WTC11 (cell line): ENCODE measurements around the gene OSGEP. TPM values are rescaled to one million over a fixed set of nuclear protein-coding genes. Genes with fewer than 3 reads are reported as not detected.

Experiments used
- ATAC-seq: fragments of 200-7000 bp; cut with Tn5 transposase; 2 replicates; pipeline ENCODE4 v1.10.0; 2021; ENCODE audit warnings: mild to moderate bottlenecking, moderate library complexity
- CTCF ChIA-PET: fragments of 300-600 bp; sonication (Branson Sonifier 250); formaldehyde crosslinking; loops from one replicate; lab custom pipeline; 2021; ENCODE audit warnings: antibody characterized with exemption; lab: Charles Lee
- POLR2A ChIA-PET: fragments of 350-600 bp; sonication (Branson Sonifier 250); formaldehyde crosslinking; loops from one replicate; lab custom pipeline; 2021; ENCODE audit warnings: antibody characterized with exemption; lab: Charles Lee
- DNase-seq: peaks from one replicate; pipeline ENCODE4 v3.0.0; 2021; ENCODE audit warnings: low spot score
- H3K27ac Mint-ChIP-seq: 2 replicates; pipeline ENCODE4 v1.8.0; 2021; ENCODE audit warnings: mixed read lengths
- H3K27me3 Mint-ChIP-seq: 2 replicates; pipeline ENCODE4 v1.8.0; 2021; ENCODE audit warnings: low read depth, mild to moderate bottlenecking, moderate library complexity, mixed read lengths
- H3K36me3 Mint-ChIP-seq: 2 replicates; pipeline ENCODE4 v1.8.0; 2021; ENCODE audit warnings: mixed read lengths
- H3K4me1 Mint-ChIP-seq: 2 replicates; pipeline ENCODE4 v1.8.0; 2022; ENCODE audit warnings: mixed read lengths
- H3K4me3 Mint-ChIP-seq: 2 replicates; pipeline ENCODE4 v1.8.0; 2021; ENCODE audit warnings: mild to moderate bottlenecking, moderate library complexity, mixed read lengths
- H3K9me3 Mint-ChIP-seq: 2 replicates; pipeline ENCODE4 v1.8.0; 2021; ENCODE audit warnings: mixed read lengths
- EMX1 ChIP-seq: fragments of 250-450 bp; sonication (Bioruptor Pico); IDR thresholded peaks from 2 replicates; pipeline ENCODE4 v1.8.0; 2021; ENCODE audit warnings: mild to moderate bottlenecking
- FOXK1 ChIP-seq: sonication (generic); formaldehyde crosslinking; IDR thresholded peaks from 2 replicates; pipeline ENCODE4 v1.8.0; 2022; ENCODE audit warnings: mild to moderate bottlenecking, moderate library complexity, missing genetic modification reagents
- FOXP1 ChIP-seq: sonication (generic); formaldehyde crosslinking; IDR thresholded peaks from 2 replicates; pipeline ENCODE4 v1.8.0; 2022; ENCODE audit warnings: missing genetic modification reagents, mild to moderate bottlenecking, moderate library complexity, borderline replicate concordance
- GRHL2 ChIP-seq: fragments of 250-450 bp; sonication (Bioruptor Pico); IDR thresholded peaks from 2 replicates; pipeline ENCODE4 v1.8.0; 2022; ENCODE audit warnings: mild to moderate bottlenecking, moderate library complexity; ENCODE audit not compliant: insufficient replicate concordance, severe bottlenecking
- IRF2 ChIP-seq: sonication (generic); formaldehyde crosslinking; IDR thresholded peaks from 2 replicates; pipeline ENCODE4 v1.8.0; 2022; ENCODE audit warnings: low read depth, missing genetic modification reagents, borderline replicate concordance
- JAZF1 ChIP-seq: fragments of 250-450 bp; sonication (Bioruptor Pico); IDR thresholded peaks from 2 replicates; pipeline ENCODE4 v1.9.0; 2021; ENCODE audit warnings: moderate library complexity, mild to moderate bottlenecking, inconsistent platforms
- NR1H2 ChIP-seq: sonication (generic); formaldehyde crosslinking; IDR thresholded peaks from 2 replicates; pipeline ENCODE4 v1.9.0; 2021; ENCODE audit warnings: mild to moderate bottlenecking, moderate library complexity, missing genetic modification reagents
- NR2C2 ChIP-seq: sonication (generic); formaldehyde crosslinking; IDR thresholded peaks from 2 replicates; pipeline ENCODE4 v1.8.0; 2022; ENCODE audit warnings: mild to moderate bottlenecking, missing genetic modification reagents
- NR3C1 ChIP-seq: sonication (generic); formaldehyde crosslinking; conservative IDR thresholded peaks from 2 replicates; pipeline ENCODE4 v1.8.1; 2023; ENCODE audit warnings: low read depth, mild to moderate bottlenecking, missing genetic modification reagents
- RELA ChIP-seq: sonication (generic); formaldehyde crosslinking; IDR thresholded peaks from 2 replicates; pipeline ENCODE4 v1.8.1; 2022; ENCODE audit warnings: missing genetic modification reagents, mild to moderate bottlenecking, borderline replicate concordance
- ZNF219 ChIP-seq: sonication (generic); formaldehyde crosslinking; IDR thresholded peaks from 2 replicates; pipeline ENCODE4 v1.8.0; 2023; ENCODE audit warnings: missing genetic modification reagents, mild to moderate bottlenecking, borderline replicate concordance
- ZNF263 ChIP-seq: sonication (generic); formaldehyde crosslinking; IDR thresholded peaks from 2 replicates; pipeline ENCODE4 v1.8.1; 2022; ENCODE audit warnings: low read depth, mild to moderate bottlenecking, moderate library complexity, missing genetic modification reagents
- ZNF416 ChIP-seq: fragments of 250-450 bp; sonication (Bioruptor Pico); IDR thresholded peaks from 2 replicates; pipeline ENCODE4 v1.9.0; 2021; ENCODE audit warnings: mild to moderate bottlenecking, inconsistent platforms
- total RNA-seq: library from RNA; stranded (reverse); gene quantifications from 3 replicates; pipeline ENCODE4 v1.2.3, GENCODE V29; 2021
- TF ChIP-seq, protein P1 (sequence below): sonication (generic); formaldehyde crosslinking; IDR thresholded peaks from 2 replicates; pipeline ENCODE4 v1.8.1; 2023; ENCODE audit warnings: mild to moderate bottlenecking, missing genetic modification reagents, moderate library complexity
- TF ChIP-seq, protein P2 (sequence below): sonication (generic); formaldehyde crosslinking; IDR thresholded peaks from 2 replicates; pipeline ENCODE4 v1.8.1; 2022; ENCODE audit warnings: missing genetic modification reagents, borderline replicate concordance
- TF ChIP-seq, protein P3 (sequence below): sonication (generic); formaldehyde crosslinking; IDR thresholded peaks from 2 replicates; pipeline ENCODE4 v1.8.1; 2023; ENCODE audit warnings: mild to moderate bottlenecking, missing genetic modification reagents
- TF ChIP-seq, protein P4 (sequence below): sonication (generic); formaldehyde crosslinking; IDR thresholded peaks from 2 replicates; pipeline ENCODE4 v1.8.0; 2022; ENCODE audit warnings: mild to moderate bottlenecking, missing genetic modification reagents
- TF ChIP-seq, protein P5 (sequence below): fragments of 250-450 bp; sonication (Bioruptor Pico); IDR thresholded peaks from 2 replicates; pipeline ENCODE4 v2.1.2; 2022; ENCODE audit warnings: mild to moderate bottlenecking, moderate library complexity
- TF ChIP-seq, protein P6 (sequence below): sonication (generic); formaldehyde crosslinking; IDR thresholded peaks from 2 replicates; pipeline ENCODE4 v1.8.0; 2022; ENCODE audit warnings: mild to moderate bottlenecking, missing genetic modification reagents
- TF ChIP-seq, protein P7 (sequence below): sonication (generic); formaldehyde crosslinking; IDR thresholded peaks from 2 replicates; pipeline ENCODE4 v1.8.1; 2023; ENCODE audit warnings: mild to moderate bottlenecking, missing genetic modification reagents, moderate library complexity
- TF ChIP-seq, protein P8 (sequence below): sonication (generic); formaldehyde crosslinking; IDR thresholded peaks from 2 replicates; pipeline ENCODE4 v1.8.0; 2022; ENCODE audit warnings: missing genetic modification reagents
- TF ChIP-seq, protein P9 (sequence below): fragments of 250-450 bp; sonication (Bioruptor Pico); conservative IDR thresholded peaks from 2 replicates; pipeline ENCODE4 v1.9.0; 2021; ENCODE audit warnings: mild to moderate bottlenecking

The OSGEP gene
- total RNA-seq, 1 experiment from 2014 or later: 40.0 TPM

DNA sequence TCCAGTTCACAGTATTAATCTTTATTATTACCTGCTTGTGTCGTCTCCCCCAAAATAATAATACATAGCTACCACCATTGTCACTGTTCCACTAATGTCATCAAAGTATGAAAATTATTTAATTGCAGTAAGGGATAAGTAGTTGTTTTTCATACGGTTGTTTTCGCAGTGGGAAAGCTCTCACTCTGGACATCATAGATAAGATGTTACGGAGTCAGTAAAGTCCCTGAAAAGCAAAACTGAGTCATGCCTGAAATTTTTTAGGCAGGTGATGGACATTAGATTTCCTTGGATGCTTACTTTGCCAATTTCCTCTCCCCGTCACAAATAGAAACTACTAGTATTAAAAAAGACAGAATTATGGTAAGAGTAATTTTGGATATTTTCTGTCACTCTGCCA, 27.8 kb upstream of the OSGEP start:
- H3K4me1 Mint-ChIP-seq: peaks cover 30% of the 10 kb centered on the region
- H3K9me3 Mint-ChIP-seq: peaks cover 6% of the 10 kb centered on the region; the same call in 1 of the 2 replicates
- CTCF ChIA-PET: no interaction called here
- H3K27me3 Mint-ChIP-seq: no peaks in the 10 kb centered on the region
- H3K4me3 Mint-ChIP-seq: no peak overlapping the region
- DNase-seq: no peak
- H3K36me3 Mint-ChIP-seq: peaks cover 3% of the 10 kb centered on the region
- H3K27ac Mint-ChIP-seq: no peak overlapping the region
- POLR2A ChIA-PET: no interaction called here
- no peak for ATAC-seq
- TF ChIP-seq, protein P1, sequence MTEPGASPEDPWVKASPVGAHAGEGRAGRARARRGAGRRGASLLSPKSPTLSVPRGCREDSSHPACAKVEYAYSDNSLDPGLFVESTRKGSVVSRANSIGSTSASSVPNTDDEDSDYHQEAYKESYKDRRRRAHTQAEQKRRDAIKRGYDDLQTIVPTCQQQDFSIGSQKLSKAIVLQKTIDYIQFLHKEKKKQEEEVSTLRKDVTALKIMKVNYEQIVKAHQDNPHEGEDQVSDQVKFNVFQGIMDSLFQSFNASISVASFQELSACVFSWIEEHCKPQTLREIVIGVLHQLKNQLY (CRISPR knock-in tag): no peak
- no peak for TF ChIP-seq JAZF1 (CRISPR knock-in tag)
- TF ChIP-seq ZNF219 (CRISPR knock-in tag): no peak
- no peak for TF ChIP-seq NR2C2 (CRISPR knock-in tag)
- TF ChIP-seq NR3C1: no peak
- TF ChIP-seq, protein P2, sequence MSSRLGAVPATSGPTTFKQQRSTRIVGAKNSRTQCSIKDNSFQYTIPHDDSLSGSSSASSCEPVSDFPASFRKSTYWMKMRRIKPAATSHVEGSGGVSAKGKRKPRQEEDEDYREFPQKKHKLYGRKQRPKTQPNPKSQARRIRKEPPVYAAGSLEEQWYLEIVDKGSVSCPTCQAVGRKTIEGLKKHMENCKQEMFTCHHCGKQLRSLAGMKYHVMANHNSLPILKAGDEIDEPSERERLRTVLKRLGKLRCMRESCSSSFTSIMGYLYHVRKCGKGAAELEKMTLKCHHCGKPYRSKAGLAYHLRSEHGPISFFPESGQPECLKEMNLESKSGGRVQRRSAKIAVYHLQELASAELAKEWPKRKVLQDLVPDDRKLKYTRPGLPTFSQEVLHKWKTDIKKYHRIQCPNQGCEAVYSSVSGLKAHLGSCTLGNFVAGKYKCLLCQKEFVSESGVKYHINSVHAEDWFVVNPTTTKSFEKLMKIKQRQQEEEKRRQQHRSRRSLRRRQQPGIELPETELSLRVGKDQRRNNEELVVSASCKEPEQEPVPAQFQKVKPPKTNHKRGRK: no peak
- no peak for TF ChIP-seq IRF2
- no peak for TF ChIP-seq NR1H2 (CRISPR knock-in tag)
- TF ChIP-seq RELA (CRISPR knock-in tag): no peak

DNA sequence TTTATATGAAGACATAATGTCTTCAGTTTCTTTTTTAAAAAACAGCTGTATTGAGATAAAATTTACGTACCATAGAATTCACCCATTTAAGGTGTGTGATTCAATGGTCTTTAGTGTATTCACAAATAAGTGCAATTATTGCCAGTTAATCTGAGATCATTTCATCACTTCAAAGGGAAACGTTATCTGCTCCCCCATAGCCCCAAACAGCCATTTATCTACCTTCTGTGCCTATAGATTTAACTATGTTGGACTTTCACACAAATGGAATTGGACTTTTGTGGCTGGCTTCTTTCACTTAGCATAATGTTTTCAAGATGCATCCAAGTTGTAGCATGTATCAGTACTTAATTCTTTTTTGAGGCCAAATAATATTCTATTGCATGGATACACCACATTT, 24.3 kb upstream of the OSGEP start:
- DNase-seq (no peak), ATAC-seq (no peak)
- Mint-ChIP-seq H3K27me3 (no peaks in the 10 kb centered on the region), H3K4me3 (no peak overlapping the region), H3K4me1 (peaks cover 12% of the 10 kb centered on the region), H3K27ac (no peak overlapping the region), H3K36me3 (peaks cover 38% of the 10 kb centered on the region), H3K9me3 (no peaks in the 10 kb centered on the region)
- ChIA-PET CTCF (no interaction called here), POLR2A (interaction anchor here (1.3 kb wide), 1 partner anchor 9 kb away, joined by 3 read pairs; the partner anchor contains the start of gene PNP)
- TF ChIP-seq EMX1 (CRISPR knock-in tag) (no peak), FOXK1 (CRISPR knock-in tag) (no peak), ZNF263 (CRISPR knock-in tag) (no peak), ZNF416 (no peak), JAZF1 (CRISPR knock-in tag) (no peak), GRHL2 (CRISPR knock-in tag) (no peak), FOXP1 (CRISPR knock-in tag) (no peak)
- TF ChIP-seq, protein P3, sequence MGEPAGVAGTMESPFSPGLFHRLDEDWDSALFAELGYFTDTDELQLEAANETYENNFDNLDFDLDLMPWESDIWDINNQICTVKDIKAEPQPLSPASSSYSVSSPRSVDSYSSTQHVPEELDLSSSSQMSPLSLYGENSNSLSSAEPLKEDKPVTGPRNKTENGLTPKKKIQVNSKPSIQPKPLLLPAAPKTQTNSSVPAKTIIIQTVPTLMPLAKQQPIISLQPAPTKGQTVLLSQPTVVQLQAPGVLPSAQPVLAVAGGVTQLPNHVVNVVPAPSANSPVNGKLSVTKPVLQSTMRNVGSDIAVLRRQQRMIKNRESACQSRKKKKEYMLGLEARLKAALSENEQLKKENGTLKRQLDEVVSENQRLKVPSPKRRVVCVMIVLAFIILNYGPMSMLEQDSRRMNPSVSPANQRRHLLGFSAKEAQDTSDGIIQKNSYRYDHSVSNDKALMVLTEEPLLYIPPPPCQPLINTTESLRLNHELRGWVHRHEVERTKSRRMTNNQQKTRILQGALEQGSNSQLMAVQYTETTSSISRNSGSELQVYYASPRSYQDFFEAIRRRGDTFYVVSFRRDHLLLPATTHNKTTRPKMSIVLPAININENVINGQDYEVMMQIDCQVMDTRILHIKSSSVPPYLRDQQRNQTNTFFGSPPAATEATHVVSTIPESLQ (CRISPR knock-in tag): no peak
- TF ChIP-seq, protein P4, sequence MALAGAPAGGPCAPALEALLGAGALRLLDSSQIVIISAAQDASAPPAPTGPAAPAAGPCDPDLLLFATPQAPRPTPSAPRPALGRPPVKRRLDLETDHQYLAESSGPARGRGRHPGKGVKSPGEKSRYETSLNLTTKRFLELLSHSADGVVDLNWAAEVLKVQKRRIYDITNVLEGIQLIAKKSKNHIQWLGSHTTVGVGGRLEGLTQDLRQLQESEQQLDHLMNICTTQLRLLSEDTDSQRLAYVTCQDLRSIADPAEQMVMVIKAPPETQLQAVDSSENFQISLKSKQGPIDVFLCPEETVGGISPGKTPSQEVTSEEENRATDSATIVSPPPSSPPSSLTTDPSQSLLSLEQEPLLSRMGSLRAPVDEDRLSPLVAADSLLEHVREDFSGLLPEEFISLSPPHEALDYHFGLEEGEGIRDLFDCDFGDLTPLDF (CRISPR knock-in tag): no peak
- TF ChIP-seq, protein P5, sequence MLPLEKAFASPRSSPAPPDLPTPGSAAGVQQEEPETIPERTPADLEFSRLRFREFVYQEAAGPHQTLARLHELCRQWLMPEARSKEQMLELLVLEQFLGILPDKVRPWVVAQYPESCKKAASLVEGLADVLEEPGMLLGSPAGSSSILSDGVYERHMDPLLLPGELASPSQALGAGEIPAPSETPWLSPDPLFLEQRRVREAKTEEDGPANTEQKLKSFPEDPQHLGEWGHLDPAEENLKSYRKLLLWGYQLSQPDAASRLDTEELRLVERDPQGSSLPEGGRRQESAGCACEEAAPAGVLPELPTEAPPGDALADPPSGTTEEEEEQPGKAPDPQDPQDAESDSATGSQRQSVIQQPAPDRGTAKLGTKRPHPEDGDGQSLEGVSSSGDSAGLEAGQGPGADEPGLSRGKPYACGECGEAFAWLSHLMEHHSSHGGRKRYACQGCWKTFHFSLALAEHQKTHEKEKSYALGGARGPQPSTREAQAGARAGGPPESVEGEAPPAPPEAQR (CRISPR knock-in tag): no peak
- TF ChIP-seq, protein P6, sequence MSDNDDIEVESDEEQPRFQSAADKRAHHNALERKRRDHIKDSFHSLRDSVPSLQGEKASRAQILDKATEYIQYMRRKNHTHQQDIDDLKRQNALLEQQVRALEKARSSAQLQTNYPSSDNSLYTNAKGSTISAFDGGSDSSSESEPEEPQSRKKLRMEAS: no peak
- TF ChIP-seq, protein P7, sequence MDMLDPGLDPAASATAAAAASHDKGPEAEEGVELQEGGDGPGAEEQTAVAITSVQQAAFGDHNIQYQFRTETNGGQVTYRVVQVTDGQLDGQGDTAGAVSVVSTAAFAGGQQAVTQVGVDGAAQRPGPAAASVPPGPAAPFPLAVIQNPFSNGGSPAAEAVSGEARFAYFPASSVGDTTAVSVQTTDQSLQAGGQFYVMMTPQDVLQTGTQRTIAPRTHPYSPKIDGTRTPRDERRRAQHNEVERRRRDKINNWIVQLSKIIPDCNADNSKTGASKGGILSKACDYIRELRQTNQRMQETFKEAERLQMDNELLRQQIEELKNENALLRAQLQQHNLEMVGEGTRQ (CRISPR knock-in tag): no peak
- TF ChIP-seq, protein P8, sequence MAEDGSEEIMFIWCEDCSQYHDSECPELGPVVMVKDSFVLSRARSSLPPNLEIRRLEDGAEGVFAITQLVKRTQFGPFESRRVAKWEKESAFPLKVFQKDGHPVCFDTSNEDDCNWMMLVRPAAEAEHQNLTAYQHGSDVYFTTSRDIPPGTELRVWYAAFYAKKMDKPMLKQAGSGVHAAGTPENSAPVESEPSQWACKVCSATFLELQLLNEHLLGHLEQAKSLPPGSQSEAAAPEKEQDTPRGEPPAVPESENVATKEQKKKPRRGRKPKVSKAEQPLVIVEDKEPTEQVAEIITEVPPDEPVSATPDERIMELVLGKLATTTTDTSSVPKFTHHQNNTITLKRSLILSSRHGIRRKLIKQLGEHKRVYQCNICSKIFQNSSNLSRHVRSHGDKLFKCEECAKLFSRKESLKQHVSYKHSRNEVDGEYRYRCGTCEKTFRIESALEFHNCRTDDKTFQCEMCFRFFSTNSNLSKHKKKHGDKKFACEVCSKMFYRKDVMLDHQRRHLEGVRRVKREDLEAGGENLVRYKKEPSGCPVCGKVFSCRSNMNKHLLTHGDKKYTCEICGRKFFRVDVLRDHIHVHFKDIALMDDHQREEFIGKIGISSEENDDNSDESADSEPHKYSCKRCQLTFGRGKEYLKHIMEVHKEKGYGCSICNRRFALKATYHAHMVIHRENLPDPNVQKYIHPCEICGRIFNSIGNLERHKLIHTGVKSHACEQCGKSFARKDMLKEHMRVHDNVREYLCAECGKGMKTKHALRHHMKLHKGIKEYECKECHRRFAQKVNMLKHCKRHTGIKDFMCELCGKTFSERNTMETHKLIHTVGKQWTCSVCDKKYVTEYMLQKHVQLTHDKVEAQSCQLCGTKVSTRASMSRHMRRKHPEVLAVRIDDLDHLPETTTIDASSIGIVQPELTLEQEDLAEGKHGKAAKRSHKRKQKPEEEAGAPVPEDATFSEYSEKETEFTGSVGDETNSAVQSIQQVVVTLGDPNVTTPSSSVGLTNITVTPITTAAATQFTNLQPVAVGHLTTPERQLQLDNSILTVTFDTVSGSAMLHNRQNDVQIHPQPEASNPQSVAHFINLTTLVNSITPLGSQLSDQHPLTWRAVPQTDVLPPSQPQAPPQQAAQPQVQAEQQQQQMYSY (CRISPR knock-in tag): no peak
- TF ChIP-seq, protein P9, sequence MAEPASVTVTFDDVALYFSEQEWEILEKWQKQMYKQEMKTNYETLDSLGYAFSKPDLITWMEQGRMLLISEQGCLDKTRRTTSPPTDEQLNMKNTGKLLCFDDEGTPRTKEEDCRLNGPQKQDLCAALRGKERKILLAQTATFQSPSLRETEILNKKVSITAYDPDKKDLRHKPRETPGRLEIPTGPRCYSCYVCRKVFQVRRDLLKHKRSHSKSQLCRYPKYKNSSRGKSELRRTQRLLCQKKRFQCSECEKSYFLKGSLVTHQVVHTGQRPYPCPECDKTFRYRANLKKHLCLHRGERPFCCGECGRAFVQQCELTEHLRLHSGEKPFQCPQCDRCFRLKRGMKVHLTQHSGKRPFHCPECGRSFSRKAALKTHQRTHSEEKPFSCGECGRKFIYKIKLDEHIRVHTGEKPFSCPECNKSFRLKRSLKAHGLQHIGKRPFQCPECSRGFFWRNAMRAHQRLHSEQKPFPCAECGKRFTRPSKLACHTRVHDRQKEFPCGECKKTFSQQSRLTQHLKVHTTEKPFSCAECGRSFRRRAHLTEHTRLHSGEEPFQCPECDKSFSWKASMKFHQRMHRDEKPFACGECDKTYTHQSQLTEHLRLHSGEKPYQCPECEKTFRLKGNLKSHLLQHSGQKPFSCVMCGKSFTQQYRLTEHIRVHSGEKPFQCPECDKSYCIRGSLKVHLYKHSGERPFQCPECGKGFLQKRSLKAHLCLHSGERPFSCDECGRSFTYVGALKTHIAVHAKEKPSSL: no peak
